SH-SY5Y (cell line): ENCODE measurements around the gene PTPN4.

Experiments
- GATA2 ChIP-seq: IDR thresholded peaks from 2 replicates; pipeline ENCODE4 v1.6.1; 2011; ENCODE audit warnings: mild to moderate bottlenecking, low read depth, low read length
- GATA3 ChIP-seq: IDR thresholded peaks from 2 replicates; pipeline ENCODE4 v1.6.1; 2011; ENCODE audit warnings: low read depth, mild to moderate bottlenecking, low read length, moderate library complexity

GRCh38 chr2:119910566-119910965 is 150.8 kb downstream of the PTPN4 start:
- TF ChIP-seq GATA2 (no peak), GATA3 (no peak)
